Omental fat pad (tissue), 4 donors: ENCODE data around the gene ZCCHC10. TPM values are rescaled to one million over a fixed set of nuclear protein-coding genes. Genes with fewer than 3 reads are reported as not detected.
"Not testable (repeated sequence)": the region's sequence is repeated elsewhere in the genome, so short reads cannot be mapped to it uniquely, and the experiment has no call there.

Experiments used
- ATAC-seq: fragments of 150-250 bp; one replicate; pipeline ENCODE4 v1.9.1; 2016; ENCODE audit warnings: mild to moderate bottlenecking, moderate library complexity; ENCODE audit not compliant: low FRiP score
- DNase-seq: peaks from one replicate; pipeline ENCODE4 v3.0.0-alpha.2; 2019; ENCODE audit warnings: low spot score
- CTCF ChIP-seq, 3 donors: fragments of 450-650 bp; IDR thresholded peaks; one replicate each; pipeline ENCODE4 v1.5.1; 2016 to 2017; ENCODE audit warnings: antibody characterized with exemption in 3 of 3, mild to moderate bottlenecking in 3 of 3, moderate library complexity in 2 of 3
- total RNA-seq, 4 donors: library from RNA; depleted of rRNA; stranded (reverse); fragments of >200 nt; gene quantifications; one replicate each; pipeline ENCODE4 v1.1.0, GENCODE V29; 2016

Gene ZCCHC10
- total RNA-seq, 4 donors from 2014 or later = 13.8 to 21.4 (median 16.9) TPM

- ATAC-seq = no peak
- TF ChIP-seq CTCF (IDR thresholded peaks at IDR 0.05) = no peak
Measured at GRCh38 chr5:133041910-133042309, 15.6 kb upstream of the ZCCHC10 start.

GRCh38 chr5:133041157-133041784, 14.9 kb upstream of the ZCCHC10 start:
- DNase-seq (no peak), ATAC-seq (no peak)
- no peak for TF ChIP-seq CTCF (IDR thresholded peaks at IDR 0.05)

More at GRCh38 chr5:133041910-133042309, 15.6 kb upstream of the ZCCHC10 start:
- DNase-seq = no peak

- not testable (repeated sequence) for DNase-seq, ATAC-seq
Measured at GRCh38 chr5:133036677-133037076, 10.3 kb upstream of the ZCCHC10 start.

GRCh38 chr5:133035224-133035623, 8.9 kb upstream of the ZCCHC10 start:
- TF ChIP-seq CTCF (IDR thresholded peaks at IDR 0.05) = no peak
- ATAC-seq (no peak), DNase-seq (no peak)

- TF ChIP-seq CTCF (IDR thresholded peaks at IDR 0.05) = no peak
- no peak for DNase-seq
- ATAC-seq = no peak
Measured at GRCh38 chr5:133034064-133034463, 7.7 kb upstream of the ZCCHC10 start.

GRCh38 chr5:133032852-133033742, 6.7 kb upstream of the ZCCHC10 start:
- ATAC-seq (no peak), DNase-seq (no peak)
- TF ChIP-seq CTCF (IDR thresholded peaks at IDR 0.05) = no peak

- no peak for TF ChIP-seq CTCF (IDR thresholded peaks at IDR 0.05)
- DNase-seq = no peak
- no peak for ATAC-seq
Measured at GRCh38 chr5:133030343-133031005, 4.1 kb upstream of the ZCCHC10 start.
